Fibroblast of lung (primary cell): Measurements from ENCODE around the gene CNOT8.

Experiments used
- CTCF ChIP-seq, 2 donors: IDR thresholded peaks in 1 of 2; conservative IDR thresholded peaks in 1 of 2; 1 replicate in 1 of 2; 2 replicates in 1 of 2; pipeline ENCODE4 v1.5.1; 2011 to 2012; ENCODE audit warnings: low read length in 2 of 2, control low read depth in 1 of 2, inconsistent platforms in 1 of 2, low read depth in 1 of 2, mild to moderate bottlenecking in 1 of 2
- EZH2 ChIP-seq: IDR thresholded peaks from 2 replicates; pipeline ENCODE4 v1.5.1; 2012; ENCODE audit warnings: low read length, control low read depth, mild to moderate bottlenecking; ENCODE audit errors: missing control alignments

DNA sequence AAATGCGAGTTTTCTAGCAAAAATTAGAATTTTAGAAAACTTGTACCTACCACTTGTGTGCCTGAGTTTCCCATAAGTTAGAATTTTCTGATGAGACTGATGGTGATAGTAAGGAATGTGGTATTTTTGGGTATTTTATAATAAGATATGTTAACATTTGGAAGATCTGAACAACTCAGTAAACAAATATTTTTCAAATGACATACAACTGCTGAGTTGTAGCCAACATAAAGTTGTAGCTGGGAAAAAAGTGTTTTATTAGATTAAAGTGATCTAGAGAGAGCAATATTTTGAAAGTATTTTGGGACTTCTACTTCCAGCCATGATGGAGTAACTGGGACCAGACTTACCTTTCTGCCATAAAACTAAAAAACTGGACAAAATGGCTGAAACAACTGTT is 41.6 kb downstream of the CNOT8 start:
- no peak for TF ChIP-seq CTCF (conservative IDR thresholded peaks at IDR 0.05 in 1 of 2, IDR thresholded peaks at IDR 0.05 in 1 of 2; ENCODE audit: low read depth in 1 of 2, low read length in 2 of 2)
- no peak for TF ChIP-seq EZH2
